Stimulated activated effector memory CD8-positive, alpha-beta T cell treated with anti-CD3 and anti-CD28 coated beads, Interleukin-12 subunit alpha, Interleukin-12 subunit beta, amount 100 ng/mL, for 72 hours (primary cell): Measurements from ENCODE around the gene PCBP3.
"Not testable (repeated sequence)": the region's sequence is repeated elsewhere in the genome, so short reads cannot be mapped to it uniquely, and the experiment has no call there.

Experiments used
- ATAC-seq: fragments of 150-1000 bp; cut with Tn5 transposase; 2 replicates; pipeline ENCODE4 v1.10.0; 2021
- DNase-seq, 2 donors: peaks; one replicate each; pipeline ENCODE4 v3.0.0; 2021 to 2022; ENCODE audit warnings: low spot score in 2 of 2
- H3K27ac Mint-ChIP-seq: one replicate; pipeline ENCODE4 v1.8.0; 2022; ENCODE audit warnings: mild to moderate bottlenecking, mixed read lengths
- H3K36me3 Mint-ChIP-seq: one replicate; pipeline ENCODE4 v1.8.0; 2022; ENCODE audit warnings: mild to moderate bottlenecking, mixed read lengths
- H3K4me1 Mint-ChIP-seq: one replicate; pipeline ENCODE4 v1.8.0; 2022; ENCODE audit warnings: mixed read lengths
- H3K4me3 Mint-ChIP-seq: one replicate; pipeline ENCODE4 v1.8.0; 2022; ENCODE audit warnings: mild to moderate bottlenecking, mixed read lengths
- H3K9me3 Mint-ChIP-seq: one replicate; pipeline ENCODE4 v1.8.0; 2022; ENCODE audit warnings: mixed read lengths

PCBP3 gene

GRCh38 chr21:45950740-45951515, 307.4 kb downstream of the PCBP3 start:
- Mint-ChIP-seq H3K27ac (no peak overlapping the region), H3K9me3 (no peaks in the 10 kb centered on the region), H3K4me3 (no peak overlapping the region), H3K4me1 (no peaks in the 10 kb centered on the region), H3K36me3 (no peaks in the 10 kb centered on the region)
- ATAC-seq (no peak), DNase-seq (no peak)

- ATAC-seq (no peak), DNase-seq (no peak)
- Mint-ChIP-seq H3K36me3 (no peaks in the 10 kb centered on the region), H3K4me3 (no peak overlapping the region), H3K27ac (no peak overlapping the region), H3K4me1 (no peaks in the 10 kb centered on the region), H3K9me3 (no peaks in the 10 kb centered on the region)
Observed at GRCh38 chr21:45951676-45952075, 308.2 kb downstream of the PCBP3 start.

- not testable (repeated sequence) for ATAC-seq, DNase-seq, H3K27ac Mint-ChIP-seq, H3K4me1 Mint-ChIP-seq, H3K36me3 Mint-ChIP-seq, H3K9me3 Mint-ChIP-seq, H3K4me3 Mint-ChIP-seq
Observed at GRCh38 chr21:45952527-45952926, 309.0 kb downstream of the PCBP3 start.

GRCh38 chr21:45952974-45953373, 309.4 kb downstream of the PCBP3 start:
- H3K9me3 Mint-ChIP-seq, result no peaks in the 10 kb centered on the region

GRCh38 chr21:45954261-45954660, 310.7 kb downstream of the PCBP3 start:
- Mint-ChIP-seq H3K4me3 (no peak overlapping the region), H3K36me3 (no peaks in the 10 kb centered on the region), H3K27ac (no peak overlapping the region), H3K9me3 (no peaks in the 10 kb centered on the region), H3K4me1 (peaks cover 5% of the 10 kb centered on the region)
- ATAC-seq, result no peak
- DNase-seq, result no peak

More at GRCh38 chr21:45952974-45953373, 309.4 kb downstream of the PCBP3 start:
- Mint-ChIP-seq H3K4me3 (no peak overlapping the region), H3K27ac (no peak overlapping the region), H3K4me1 (no peaks in the 10 kb centered on the region), H3K36me3 (no peaks in the 10 kb centered on the region)
- DNase-seq, result no peak
- ATAC-seq, result no peak

GRCh38 chr21:45954921-45955320, 311.4 kb downstream of the PCBP3 start:
- H3K4me3 Mint-ChIP-seq, result no peak overlapping the region
- no peaks in the 10 kb centered on the region for H3K9me3 Mint-ChIP-seq
- no peak for ATAC-seq
- DNase-seq, result no peak
- no peak overlapping the region for H3K27ac Mint-ChIP-seq
- H3K4me1 Mint-ChIP-seq, result peaks cover 6% of the 10 kb centered on the region
- H3K36me3 Mint-ChIP-seq, result no peaks in the 10 kb centered on the region

- no peaks in the 10 kb centered on the region for H3K9me3 Mint-ChIP-seq
- peaks cover 6% of the 10 kb centered on the region for H3K4me1 Mint-ChIP-seq
- no peak overlapping the region for H3K4me3 Mint-ChIP-seq
- no peak overlapping the region for H3K27ac Mint-ChIP-seq
- ATAC-seq, result no peak
- no peak for DNase-seq
- H3K36me3 Mint-ChIP-seq, result no peaks in the 10 kb centered on the region
Observed at GRCh38 chr21:45957551-45957950, 314.0 kb downstream of the PCBP3 start.

GRCh38 chr21:45957981-45958600, 314.6 kb downstream of the PCBP3 start:
- no peak for ATAC-seq
- no peaks in the 10 kb centered on the region for H3K36me3 Mint-ChIP-seq
- no peak overlapping the region for H3K27ac Mint-ChIP-seq
- no peak overlapping the region for H3K4me3 Mint-ChIP-seq
- no peaks in the 10 kb centered on the region for H3K9me3 Mint-ChIP-seq
- H3K4me1 Mint-ChIP-seq, result peaks cover 6% of the 10 kb centered on the region
- DNase-seq, result no peak

GRCh38 chr21:45959182-45959581, 315.7 kb downstream of the PCBP3 start:
- Mint-ChIP-seq H3K9me3 (peaks cover 5% of the 10 kb centered on the region), H3K4me1 (peaks cover 6% of the 10 kb centered on the region), H3K36me3 (no peaks in the 10 kb centered on the region), H3K4me3 (no peak overlapping the region), H3K27ac (no peak overlapping the region)
- DNase-seq (no peak), ATAC-seq (no peak)

GRCh38 chr21:45959779-45960390, 316.4 kb downstream of the PCBP3 start:
- Mint-ChIP-seq H3K4me3 (no peak overlapping the region), H3K27ac (no peak overlapping the region), H3K4me1 (peaks cover 6% of the 10 kb centered on the region), H3K36me3 (no peaks in the 10 kb centered on the region), H3K9me3 (peaks cover 6% of the 10 kb centered on the region)
- DNase-seq (no peak), ATAC-seq (no peak)

- H3K4me3 Mint-ChIP-seq, DNase-seq, H3K36me3 Mint-ChIP-seq, H3K4me1 Mint-ChIP-seq, ATAC-seq, H3K9me3 Mint-ChIP-seq, H3K27ac Mint-ChIP-seq: not testable (repeated sequence)
Observed at GRCh38 chr21:45961408-45961807, 317.9 kb downstream of the PCBP3 start.

GRCh38 chr21:45962531-45963231, 319.2 kb downstream of the PCBP3 start:
- Mint-ChIP-seq H3K4me1 (peaks cover 6% of the 10 kb centered on the region), H3K9me3 (peaks cover 6% of the 10 kb centered on the region), H3K4me3 (no peak overlapping the region), H3K27ac (no peak overlapping the region), H3K36me3 (no peaks in the 10 kb centered on the region)
- DNase-seq (no peak), ATAC-seq (no peak)

- H3K36me3 Mint-ChIP-seq, result no peaks in the 10 kb centered on the region
- H3K27ac Mint-ChIP-seq, result no peak overlapping the region
- ATAC-seq, result no peak
- DNase-seq, result no peak
- H3K4me3 Mint-ChIP-seq, result no peak overlapping the region
- H3K4me1 Mint-ChIP-seq, result peaks cover 6% of the 10 kb centered on the region
- peaks cover 6% of the 10 kb centered on the region for H3K9me3 Mint-ChIP-seq
Observed at GRCh38 chr21:45963232-45963570, 319.7 kb downstream of the PCBP3 start.

GRCh38 chr21:45964649-45965048, 321.1 kb downstream of the PCBP3 start:
- Mint-ChIP-seq H3K4me1 (no peaks in the 10 kb centered on the region), H3K36me3 (no peaks in the 10 kb centered on the region), H3K4me3 (no peak overlapping the region), H3K27ac (no peak overlapping the region), H3K9me3 (peaks cover 6% of the 10 kb centered on the region)
- no peak for ATAC-seq
- DNase-seq, result no peak

GRCh38 chr21:45965084-45965809, 321.7 kb downstream of the PCBP3 start:
- H3K27ac Mint-ChIP-seq, result no peak overlapping the region
- H3K4me1 Mint-ChIP-seq, result no peaks in the 10 kb centered on the region
- no peaks in the 10 kb centered on the region for H3K36me3 Mint-ChIP-seq
- no peak overlapping the region for H3K4me3 Mint-ChIP-seq
- ATAC-seq (no peak), DNase-seq (no peak)
- peaks cover 6% of the 10 kb centered on the region for H3K9me3 Mint-ChIP-seq
